Endothelial cell of umbilical vein (primary cell): ENCODE measurements around the gene UBE2Q2. TPM values are rescaled to one million over a fixed set of nuclear protein-coding genes. Genes with fewer than 3 reads are reported as not detected.
"Not testable (repeated sequence)": the region's sequence is repeated elsewhere in the genome, so short reads cannot be mapped to it uniquely, and the experiment has no call there.

ENCODE experiments used
- BruUV-seq: library from RNA; stranded (reverse); fragments of 400-500 nt; replicated peaks from 2 replicates; lab custom pipeline; 2021; lab: Mats Ljungman, UMichigan
- CTCF ChIA-PET: fragments of 300-600, 350-600 bp; sonication (Branson Sonifier 250); formaldehyde crosslinking; loops from one replicate; lab custom pipeline; 2021; ENCODE audit warnings: antibody characterized with exemption, inconsistent platforms; lab: Charles Lee
- POLR2A ChIA-PET: fragments of 300-600, 350-600 bp; sonication (Branson Sonifier 250); formaldehyde crosslinking; loops from one replicate; lab custom pipeline; 2021; ENCODE audit warnings: antibody characterized with exemption, inconsistent platforms; lab: Charles Lee
- DNase-seq: peaks from one replicate; pipeline ENCODE4 v3.0.0-alpha.2; 2011; ENCODE audit warnings: low read depth, low spot score
- FAIRE-seq: peaks from 2 replicates; lab custom pipeline; 2011; peaks lifted over from hg19 to GRCh38; lab: Jason Lieb, UNC
- H2AFZ ChIP-seq: 2 replicates; pipeline ENCODE4 v1.6.0; 2012; ENCODE audit warnings: low read depth, low read length, control low read depth, inconsistent platforms
- H3K27ac ChIP-seq: 2 replicates; pipeline ENCODE4 v1.5.1; 2011; ENCODE audit warnings: low read depth, mild to moderate bottlenecking, control low read depth, low read length, moderate library complexity; ENCODE audit not compliant: insufficient read depth
- H3K27me3 ChIP-seq, 2 experiments: 2 replicates each; pipeline versions ENCODE4 v1.6.0 to v1.6.1; 2011; ENCODE audit warnings: low read length in 2 of 2, mixed read lengths in 1 of 2; ENCODE audit not compliant: control insufficient read depth in 2 of 2, insufficient read depth in 2 of 2
- H3K36me3 ChIP-seq, 2 experiments: 2 replicates in 1 of 2; 3 replicates in 1 of 2; pipeline ENCODE4 v1.5.1; 2011; ENCODE audit warnings: low read length in 2 of 2, mild to moderate bottlenecking in 1 of 2, moderate library complexity in 1 of 2; ENCODE audit not compliant: control insufficient read depth in 2 of 2, insufficient read depth in 2 of 2; ENCODE audit errors: extremely low read depth in 1 of 2
- H3K4me1 ChIP-seq: 3 replicates; pipeline ENCODE4 v1.5.1; 2011; ENCODE audit warnings: mild to moderate bottlenecking, low read length; ENCODE audit not compliant: control insufficient read depth, insufficient read depth; ENCODE audit errors: extremely low read depth
- H3K4me2 ChIP-seq: 2 replicates; pipeline ENCODE4 v1.6.1; 2011; ENCODE audit warnings: low read length, control low read depth, mixed read lengths; ENCODE audit not compliant: insufficient read depth
- H3K4me3 ChIP-seq, 3 experiments: fragments of 200-600 bp in 1 of 3; sonication (generic), shearing (Covaris generic) in 1 of 3; replicated peaks in 1 of 3; 2 replicates each; pipeline ENCODE4 v1.5.1; 2011 to 2016; ENCODE audit warnings: control low read depth in 3 of 3, low read length in 3 of 3, mild to moderate bottlenecking in 2 of 3, inconsistent platforms in 1 of 3, low read depth in 1 of 3, moderate library complexity in 1 of 3; ENCODE audit not compliant: insufficient read depth in 1 of 3
- H3K79me2 ChIP-seq: 2 replicates; pipeline ENCODE4 v1.6.0; 2012; ENCODE audit warnings: low read length, inconsistent platforms; ENCODE audit not compliant: control insufficient read depth, insufficient read depth
- H3K9ac ChIP-seq: replicated peaks from 2 replicates; pipeline ENCODE3; 2011; ENCODE audit warnings: low read length, control low read depth; ENCODE audit not compliant: insufficient read depth; ENCODE audit errors: extremely low read depth
- H3K9me1 ChIP-seq: replicated peaks from 3 replicates; pipeline ENCODE4 v1.6.0; 2011; ENCODE audit warnings: mild to moderate bottlenecking, low read length; ENCODE audit not compliant: control insufficient read depth, insufficient read depth; ENCODE audit errors: extremely low read depth
- H3K9me3 ChIP-seq: replicated peaks from 2 replicates; pipeline ENCODE4 v1.5.1; 2012; ENCODE audit warnings: low read length, inconsistent platforms; ENCODE audit not compliant: control insufficient read depth, insufficient read depth
- H4K20me1 ChIP-seq: replicated peaks from 2 replicates; pipeline ENCODE3; 2011; ENCODE audit warnings: mild to moderate bottlenecking, low read length; ENCODE audit not compliant: control insufficient read depth, insufficient read depth; ENCODE audit errors: extremely low read depth
- EZH2 ChIP-seq: IDR thresholded peaks from 2 replicates; pipeline ENCODE4 v1.6.1; 2012; ENCODE audit warnings: borderline replicate concordance, low read depth, mild to moderate bottlenecking, moderate library complexity, low read length, inconsistent platforms; ENCODE audit not compliant: severe bottlenecking
- FOS ChIP-seq: IDR thresholded peaks from 2 replicates; pipeline ENCODE4 v1.6.1; 2011; ENCODE audit warnings: mild to moderate bottlenecking, low read length, moderate library complexity, borderline replicate concordance; ENCODE audit not compliant: insufficient read depth
- GATA2 ChIP-seq: IDR thresholded peaks from 2 replicates; pipeline ENCODE4 v1.7.0; 2011; ENCODE audit warnings: low read depth, mild to moderate bottlenecking, moderate library complexity, mixed read lengths, low read length; ENCODE audit not compliant: insufficient read length, insufficient read depth
- JUN ChIP-seq: IDR thresholded peaks from 2 replicates; pipeline ENCODE4 v1.6.1; 2011; ENCODE audit warnings: borderline replicate concordance, low read depth; ENCODE audit not compliant: insufficient read length, insufficient read depth
- MYC ChIP-seq: IDR thresholded peaks from one replicate; pipeline ENCODE4 v1.6.1; 2011; ENCODE audit warnings: mild to moderate bottlenecking, low read depth, low read length
- POLR2A ChIP-seq: IDR thresholded peaks from 2 replicates; pipeline ENCODE4 v1.6.1; 2012; ENCODE audit warnings: low read depth, mild to moderate bottlenecking, control low read depth, low read length
- POLR2AphosphoS5 ChIP-seq: IDR thresholded peaks from 2 replicates; pipeline ENCODE4 v1.6.1; 2012; ENCODE audit warnings: low read depth, mild to moderate bottlenecking, control low read depth, low read length, moderate library complexity; ENCODE audit not compliant: insufficient read depth
- dilution Hi-C: fragments of 300-500 bp; cut with MboI; formaldehyde crosslinking; loops from one replicate; pipeline ENCODE4 v1.15.0; 2019; ENCODE audit warnings: low sequenced_read_pairs; ENCODE audit not compliant: extremely low pct_ligation_motif_present
- intact Hi-C: fragments of 100-400 bp; cut with micrococcal nuclease; formaldehyde crosslinking; loops from one replicate; pipeline ENCODE4 v1.10.0; 2022
- polyA plus RNA-seq, 4 experiments: library from polyadenylated mRNA; depleted of rRNA in 3 of 4; stranded (reverse) in 3 of 4; unstranded in 1 of 4; fragments of >200 nt; gene quantifications; 2 replicates each; pipeline versions ENCODE4 v1.2.1 to v1.2.3, GENCODE V29; 2011 to 2012; ENCODE audit warnings: missing spikeins in 1 of 4
- total RNA-seq: library from RNA; stranded (reverse); gene quantifications from 2 replicates; pipeline ENCODE4 v1.2.3, GENCODE V29; 2021
- TF ChIP-seq, protein P1 (sequence below): IDR thresholded peaks from 2 replicates; pipeline ENCODE4 v1.6.1; 2011; ENCODE audit not compliant: insufficient read depth, insufficient read length
- TF ChIP-seq, protein P2 (sequence below), 2 donors: IDR thresholded peaks; 1 replicate in 1 of 2; 2 replicates in 1 of 2; pipeline ENCODE4 v1.5.1; 2011; ENCODE audit warnings: low read length in 2 of 2, mild to moderate bottlenecking in 2 of 2, moderate library complexity in 2 of 2, control low read depth in 1 of 2, inconsistent platforms in 1 of 2, low read depth in 1 of 2; ENCODE audit not compliant: insufficient read depth in 1 of 2; ENCODE audit errors: extremely low read depth in 1 of 2

Gene UBE2Q2
- total and polyA plus RNA-seq, 2 donors (not counting 3 experiments of a cell fraction or from before 2014, with no cell fraction given), result 12.9 to 32.8 TPM

DNA sequence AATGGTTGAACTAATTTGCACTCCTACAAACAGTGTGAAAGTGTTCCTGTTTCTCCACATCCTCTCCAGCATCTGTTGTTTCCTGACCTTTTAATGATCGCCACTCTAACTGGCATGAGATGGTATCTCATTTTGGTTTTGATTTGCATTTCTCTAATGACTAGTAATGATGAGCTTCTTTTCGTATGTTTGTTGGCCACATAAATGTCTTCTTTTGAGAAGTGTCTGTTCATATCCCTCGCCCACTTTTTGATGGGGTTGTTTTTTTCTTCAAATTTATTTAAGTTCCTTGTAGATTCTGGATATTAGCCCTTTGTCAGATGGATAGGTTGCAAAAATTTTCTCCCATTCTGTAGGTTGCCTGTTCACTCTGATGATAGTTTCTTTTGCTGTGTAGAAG, 67.1 kb downstream of the UBE2Q2 start:
- intact Hi-C loops, H3K9ac ChIP-seq, H3K4me1 ChIP-seq, H3K27ac ChIP-seq, dilution Hi-C loops, H2AFZ ChIP-seq, H3K4me3 ChIP-seq, H3K9me1 ChIP-seq, H4K20me1 ChIP-seq, H3K4me2 ChIP-seq, CTCF ChIA-PET, POLR2A ChIA-PET, FAIRE-seq, BruUV-seq, H3K9me3 ChIP-seq, DNase-seq, H3K27me3 ChIP-seq: not testable (repeated sequence)
- Histone ChIP-seq H3K36me3 (peaks cover 5 to 12% of the 10 kb centered on the region in 2 experiments), H3K79me2 (peaks cover 65% of the 10 kb centered on the region)

DNA sequence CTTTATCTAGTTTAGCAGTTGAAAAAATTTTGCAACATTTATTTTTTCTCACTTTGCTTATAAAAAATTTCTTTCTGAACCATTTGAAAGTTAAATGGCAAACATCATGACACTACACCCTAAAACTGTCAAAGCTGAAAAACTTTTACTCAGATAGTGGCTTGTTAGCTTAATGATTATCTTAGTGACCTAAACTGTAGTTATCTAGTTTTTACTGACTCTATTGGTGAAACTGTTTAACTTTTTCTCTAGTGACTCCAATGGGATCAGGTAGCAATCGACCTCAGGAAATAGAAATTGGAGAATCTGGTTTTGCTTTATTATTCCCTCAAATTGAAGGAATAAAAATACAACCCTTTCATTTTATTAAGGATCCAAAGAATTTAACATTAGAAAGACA, 73.7 kb downstream of the UBE2Q2 start:
- H3K4me3 ChIP-seq, result no peak overlapping the region
- TF ChIP-seq POLR2A (no peak), GATA2 (no peak), MYC (no peak), JUN (no peak), POLR2AphosphoS5 (no peak), EZH2 (no peak), FOS (no peak)
- TF ChIP-seq, protein P1, sequence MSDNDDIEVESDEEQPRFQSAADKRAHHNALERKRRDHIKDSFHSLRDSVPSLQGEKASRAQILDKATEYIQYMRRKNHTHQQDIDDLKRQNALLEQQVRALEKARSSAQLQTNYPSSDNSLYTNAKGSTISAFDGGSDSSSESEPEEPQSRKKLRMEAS, result no peak
- TF ChIP-seq, protein P2, sequence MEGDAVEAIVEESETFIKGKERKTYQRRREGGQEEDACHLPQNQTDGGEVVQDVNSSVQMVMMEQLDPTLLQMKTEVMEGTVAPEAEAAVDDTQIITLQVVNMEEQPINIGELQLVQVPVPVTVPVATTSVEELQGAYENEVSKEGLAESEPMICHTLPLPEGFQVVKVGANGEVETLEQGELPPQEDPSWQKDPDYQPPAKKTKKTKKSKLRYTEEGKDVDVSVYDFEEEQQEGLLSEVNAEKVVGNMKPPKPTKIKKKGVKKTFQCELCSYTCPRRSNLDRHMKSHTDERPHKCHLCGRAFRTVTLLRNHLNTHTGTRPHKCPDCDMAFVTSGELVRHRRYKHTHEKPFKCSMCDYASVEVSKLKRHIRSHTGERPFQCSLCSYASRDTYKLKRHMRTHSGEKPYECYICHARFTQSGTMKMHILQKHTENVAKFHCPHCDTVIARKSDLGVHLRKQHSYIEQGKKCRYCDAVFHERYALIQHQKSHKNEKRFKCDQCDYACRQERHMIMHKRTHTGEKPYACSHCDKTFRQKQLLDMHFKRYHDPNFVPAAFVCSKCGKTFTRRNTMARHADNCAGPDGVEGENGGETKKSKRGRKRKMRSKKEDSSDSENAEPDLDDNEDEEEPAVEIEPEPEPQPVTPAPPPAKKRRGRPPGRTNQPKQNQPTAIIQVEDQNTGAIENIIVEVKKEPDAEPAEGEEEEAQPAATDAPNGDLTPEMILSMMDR (IDR thresholded peaks at IDR 0.05; ENCODE audit: extremely low read depth in 1 of 2, insufficient read depth in 1 of 2, low read depth in 1 of 2, low read length in 2 of 2), result no peak
- H3K9ac ChIP-seq, result no peak overlapping the region
- H3K79me2 ChIP-seq, result peaks cover 18% of the 10 kb centered on the region
- peaks cover 8 to 19% of the 10 kb centered on the region in 2 experiments for H3K36me3 ChIP-seq
- DNase-seq (no peak), FAIRE-seq (no peak)
- no peaks in the 10 kb centered on the region for H4K20me1 ChIP-seq
- BruUV-seq, result no TSS peak
- H3K9me1 ChIP-seq, result no peaks in the 10 kb centered on the region
- peaks cover 1% of the 10 kb centered on the region for H3K4me1 ChIP-seq
- POLR2A ChIA-PET, result no interaction called here
- H2AFZ ChIP-seq, result no peak overlapping the region
- CTCF ChIA-PET, result no interaction called here
- intact Hi-C loops (no loop called here), dilution Hi-C loops (no loop called here)
- H3K4me2 ChIP-seq, result no peak overlapping the region
- H3K27me3 ChIP-seq, result no peaks in the 10 kb centered on the region
- H3K27ac ChIP-seq, result no peak overlapping the region
- H3K9me3 ChIP-seq, result no peaks in the 10 kb centered on the region
